ENCODE measurements around the gene ARHGEF7. TPM values are rescaled to one million over a fixed set of nuclear protein-coding genes. Genes with fewer than 3 reads are reported as not detected.

Gene ARHGEF7
- total RNA-seq, 1 donor from 2014 or later: 63.7 TPM

DNA sequence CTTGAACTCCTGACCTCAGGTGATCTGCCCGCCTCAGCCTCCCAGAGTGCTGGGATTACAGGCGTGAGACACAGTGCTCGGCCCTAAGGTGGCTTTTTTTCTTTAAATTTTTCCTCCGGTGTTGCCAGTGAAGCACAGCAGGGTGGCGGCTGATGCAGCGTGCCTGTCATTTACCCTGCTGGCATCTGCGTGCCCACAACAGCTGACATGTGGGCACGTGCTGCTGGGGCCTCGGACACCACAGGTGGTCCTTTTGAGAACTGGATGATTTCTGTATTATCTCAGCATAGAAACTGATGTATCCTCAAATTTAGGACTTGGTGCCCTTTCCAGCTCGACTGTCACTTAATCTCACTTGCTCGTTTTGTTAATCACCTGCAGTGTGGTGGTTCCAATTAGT is 174.1 kb downstream of the ARHGEF7 start:
- H3K9me3 ChIP-seq: no peaks in the 10 kb centered on the region
- ATAC-seq (no peak), DNase-seq (no peak)
- H3K4me1 ChIP-seq: no peaks in the 10 kb centered on the region
- H3K27me3 ChIP-seq (ENCODE audit: low read depth): no peaks in the 10 kb centered on the region
- intact Hi-C loops (cut with DNase I): no loop called here
- TF ChIP-seq, protein P1, sequence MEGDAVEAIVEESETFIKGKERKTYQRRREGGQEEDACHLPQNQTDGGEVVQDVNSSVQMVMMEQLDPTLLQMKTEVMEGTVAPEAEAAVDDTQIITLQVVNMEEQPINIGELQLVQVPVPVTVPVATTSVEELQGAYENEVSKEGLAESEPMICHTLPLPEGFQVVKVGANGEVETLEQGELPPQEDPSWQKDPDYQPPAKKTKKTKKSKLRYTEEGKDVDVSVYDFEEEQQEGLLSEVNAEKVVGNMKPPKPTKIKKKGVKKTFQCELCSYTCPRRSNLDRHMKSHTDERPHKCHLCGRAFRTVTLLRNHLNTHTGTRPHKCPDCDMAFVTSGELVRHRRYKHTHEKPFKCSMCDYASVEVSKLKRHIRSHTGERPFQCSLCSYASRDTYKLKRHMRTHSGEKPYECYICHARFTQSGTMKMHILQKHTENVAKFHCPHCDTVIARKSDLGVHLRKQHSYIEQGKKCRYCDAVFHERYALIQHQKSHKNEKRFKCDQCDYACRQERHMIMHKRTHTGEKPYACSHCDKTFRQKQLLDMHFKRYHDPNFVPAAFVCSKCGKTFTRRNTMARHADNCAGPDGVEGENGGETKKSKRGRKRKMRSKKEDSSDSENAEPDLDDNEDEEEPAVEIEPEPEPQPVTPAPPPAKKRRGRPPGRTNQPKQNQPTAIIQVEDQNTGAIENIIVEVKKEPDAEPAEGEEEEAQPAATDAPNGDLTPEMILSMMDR (IDR thresholded peaks at IDR 0.05): no peak
- H3K4me3 ChIP-seq: no peak overlapping the region
- peaks cover 97% of the 10 kb centered on the region for H3K36me3 ChIP-seq
- no peak overlapping the region for H3K27ac ChIP-seq

DNA sequence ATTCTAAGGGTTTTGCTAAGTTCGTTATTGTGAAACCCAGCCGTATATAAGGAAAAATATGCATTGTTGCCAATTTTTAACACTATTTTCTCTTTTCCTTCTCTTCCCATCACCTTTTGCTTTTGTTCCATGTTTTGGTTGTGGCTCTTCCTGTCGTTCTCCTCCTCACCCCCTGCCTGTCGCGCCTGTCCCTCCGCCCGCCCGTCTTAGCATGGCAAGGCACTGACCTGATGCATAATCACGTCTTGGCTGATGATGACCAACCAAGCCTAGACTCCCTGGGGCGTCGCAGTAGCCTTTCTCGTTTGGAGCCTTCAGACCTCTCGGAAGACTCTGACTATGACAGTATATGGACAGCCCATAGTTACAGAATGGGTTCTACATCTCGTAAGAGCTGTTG is 176.8 kb downstream of the ARHGEF7 start:
- DNase-seq (no peak), ATAC-seq (no peak)
- Histone ChIP-seq H3K27me3 (ENCODE audit: low read depth) (no peaks in the 10 kb centered on the region), H3K27ac (no peak overlapping the region), H3K4me3 (no peak overlapping the region), H3K36me3 (peaks cover 95% of the 10 kb centered on the region), H3K4me1 (no peaks in the 10 kb centered on the region), H3K9me3 (no peaks in the 10 kb centered on the region)
- intact Hi-C loops (cut with DNase I): no loop called here
- TF ChIP-seq, protein P1 (IDR thresholded peaks at IDR 0.05): no peak

GRCh38 chr13:111292710-111293485 is 177.8 kb downstream of the ARHGEF7 start:
- intact Hi-C loops (cut with DNase I): no loop called here
- no peak for ATAC-seq
- Histone ChIP-seq H3K4me3 (no peak overlapping the region), H3K9me3 (no peaks in the 10 kb centered on the region), H3K4me1 (no peaks in the 10 kb centered on the region), H3K36me3 (peaks cover 94% of the 10 kb centered on the region), H3K27ac (no peak overlapping the region), H3K27me3 (ENCODE audit: low read depth) (no peaks in the 10 kb centered on the region)
- TF ChIP-seq, protein P1 (IDR thresholded peaks at IDR 0.05): no peak
- DNase-seq: no peak

- intact Hi-C loops (cut with DNase I): no loop called here
- Histone ChIP-seq H3K4me3 (no peak overlapping the region), H3K27ac (no peak overlapping the region), H3K4me1 (no peaks in the 10 kb centered on the region), H3K9me3 (no peaks in the 10 kb centered on the region), H3K27me3 (ENCODE audit: low read depth) (no peaks in the 10 kb centered on the region), H3K36me3 (peaks cover 84% of the 10 kb centered on the region)
- ATAC-seq: no peak
- TF ChIP-seq, protein P1 (IDR thresholded peaks at IDR 0.05): no peak
- DNase-seq: no peak
Measured at GRCh38 chr13:111295886-111296285, 180.8 kb downstream of the ARHGEF7 start.

- Histone ChIP-seq H3K36me3 (peaks cover 84% of the 10 kb centered on the region), H3K4me1 (no peaks in the 10 kb centered on the region), H3K4me3 (no peak overlapping the region), H3K27me3 (ENCODE audit: low read depth) (no peaks in the 10 kb centered on the region), H3K27ac (no peak overlapping the region), H3K9me3 (no peaks in the 10 kb centered on the region)
- intact Hi-C loops (cut with DNase I): no loop called here
- ATAC-seq (no peak), DNase-seq (no peak)
- TF ChIP-seq, protein P1 (IDR thresholded peaks at IDR 0.05): no peak
Measured at GRCh38 chr13:111296417-111296816, 181.3 kb downstream of the ARHGEF7 start.

Measured in lower lobe of right lung (tissue), 2 donors.